Measurements from ENCODE around the gene MINDY4. TPM values are rescaled to one million over a fixed set of nuclear protein-coding genes. Genes with fewer than 3 reads are reported as not detected.

Gene MINDY4
- total RNA-seq, 4 donors from 2014 or later: 11.0 to 30.9 (median 18.9) TPM

DNA sequence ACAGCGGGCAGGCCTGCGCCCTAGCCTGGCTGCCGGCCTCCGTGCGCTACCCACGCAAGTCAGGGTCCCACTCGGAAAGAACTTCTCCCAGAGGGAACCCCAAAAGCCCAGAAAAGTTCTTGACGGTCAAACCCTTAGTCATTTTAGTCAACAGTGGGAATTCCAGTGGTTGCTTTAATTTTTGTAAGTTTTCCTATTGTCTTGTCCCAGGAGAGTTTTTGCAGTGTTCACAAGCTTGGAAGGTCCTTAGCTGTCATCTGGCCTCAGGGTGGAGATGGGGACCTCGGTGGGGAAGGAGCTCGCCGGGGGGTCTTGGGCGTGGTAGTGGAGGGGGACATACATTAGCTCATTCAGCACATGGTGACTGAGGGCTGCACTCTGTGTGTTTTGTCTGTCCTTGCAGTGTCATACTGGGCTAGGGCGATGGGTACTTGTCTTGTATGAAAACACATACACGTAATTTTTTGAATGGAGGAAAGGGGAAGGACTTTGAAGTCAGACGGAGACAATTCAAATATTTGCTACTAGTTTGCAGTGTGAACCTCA is 736 bp downstream of the MINDY4 start:
- TF ChIP-seq CTCF (IDR thresholded peaks at IDR 0.05): no peak
- DNase-seq (ENCODE audit: low spot score) (no peak), ATAC-seq (ENCODE audit: low FRiP score) (no peak)

GRCh38 chr7:30772984-30773383 is 1.8 kb downstream of the MINDY4 start:
- TF ChIP-seq CTCF (IDR thresholded peaks at IDR 0.05): no peak
- ATAC-seq (ENCODE audit: low FRiP score) (no peak), DNase-seq (ENCODE audit: low spot score) (no peak)

GRCh38 chr7:30775992-30776391 is 4.8 kb downstream of the MINDY4 start:
- no peak for TF ChIP-seq CTCF (IDR thresholded peaks at IDR 0.05)
- DNase-seq (ENCODE audit: low spot score): no peak
- no peak for ATAC-seq (ENCODE audit: low FRiP score)

- no peak for TF ChIP-seq CTCF (IDR thresholded peaks at IDR 0.05)
- ATAC-seq (ENCODE audit: low FRiP score) (no peak), DNase-seq (ENCODE audit: low spot score) (no peak)
Observed at GRCh38 chr7:30776971-30777370, 5.8 kb downstream of the MINDY4 start.

DNA sequence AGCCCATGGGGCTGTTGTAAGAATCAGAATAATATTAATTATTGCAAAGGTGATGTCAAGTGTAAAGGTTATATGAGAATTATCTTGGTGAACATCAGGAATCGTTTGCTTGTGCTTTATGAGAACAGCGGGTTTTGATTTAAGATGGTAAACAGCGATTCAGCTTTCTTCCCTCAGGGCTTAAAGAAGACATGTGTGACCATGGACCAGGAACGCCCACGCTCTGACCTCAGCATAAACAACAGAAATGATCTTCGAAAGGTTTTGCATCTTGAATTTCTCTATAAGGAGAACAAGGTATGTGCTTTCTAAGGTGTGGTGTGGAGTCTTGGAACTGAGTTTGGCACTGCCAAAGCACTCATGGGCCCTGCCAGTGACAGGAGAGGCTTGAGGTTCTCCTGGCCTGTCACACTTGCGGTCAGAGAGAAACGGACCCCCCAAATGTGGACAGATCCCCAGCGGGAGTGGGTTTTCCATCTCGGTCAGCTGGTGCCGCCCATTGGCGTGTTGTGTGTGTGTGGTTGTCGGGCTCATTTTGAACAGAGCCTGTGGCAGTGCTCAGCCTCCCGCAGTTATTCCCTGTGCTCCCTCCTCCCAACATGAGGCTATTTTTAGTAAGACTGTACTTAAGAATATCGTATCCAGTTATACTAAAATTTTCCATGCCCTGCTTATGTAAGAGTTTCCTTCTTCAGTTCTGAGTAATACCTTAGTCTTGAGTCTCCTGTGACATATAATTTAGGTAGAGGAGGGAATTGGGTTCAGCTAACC is 7.2 kb downstream of the MINDY4 start:
- ATAC-seq (ENCODE audit: low FRiP score): no peak
- TF ChIP-seq CTCF (IDR thresholded peaks at IDR 0.05): no peak
- no peak for DNase-seq (ENCODE audit: low spot score)

DNA sequence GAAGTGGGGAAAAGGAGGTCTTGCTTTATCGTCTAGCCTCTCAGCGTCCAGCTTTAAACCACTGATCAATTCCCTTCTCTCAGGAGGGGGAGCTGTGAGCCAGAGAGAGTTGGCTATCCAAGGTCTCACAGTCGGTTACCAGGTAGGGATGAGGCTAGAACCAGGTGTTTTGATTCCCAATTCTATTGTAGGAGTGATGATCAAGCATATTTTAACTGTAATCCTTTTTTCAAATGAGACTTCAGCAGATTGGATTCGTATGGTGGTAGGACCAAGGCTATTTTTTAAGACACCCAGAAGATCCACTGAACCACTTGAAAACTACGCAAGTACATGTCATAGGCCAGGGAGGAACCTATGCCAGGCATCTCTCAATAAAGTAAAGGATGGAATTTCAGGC is 8.4 kb downstream of the MINDY4 start:
- TF ChIP-seq CTCF (IDR thresholded peaks at IDR 0.05): no peak
- DNase-seq (ENCODE audit: low spot score) (no peak), ATAC-seq (ENCODE audit: low FRiP score) (no peak)

DNA sequence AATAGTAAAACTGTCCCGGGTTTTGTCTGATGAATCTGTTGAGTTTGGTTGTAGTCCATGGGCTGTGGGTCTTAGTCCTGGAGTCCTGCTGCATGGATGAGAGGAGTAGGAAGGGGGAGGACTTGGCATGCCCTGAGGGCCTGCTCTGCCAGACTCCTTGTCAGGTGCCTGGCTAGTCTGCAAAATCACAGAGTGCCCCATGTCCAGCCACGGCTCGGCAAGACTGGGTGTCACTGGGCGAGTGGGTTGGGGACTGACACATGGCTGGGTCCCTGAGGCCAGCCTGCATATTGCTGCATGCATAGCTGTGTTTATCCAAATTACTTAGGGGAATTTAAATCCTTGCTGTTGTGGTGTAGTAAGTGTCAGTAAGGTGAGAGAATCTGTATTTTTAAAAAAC is 9.7 kb downstream of the MINDY4 start:
- no peak for ATAC-seq (ENCODE audit: low FRiP score)
- no peak for TF ChIP-seq CTCF (IDR thresholded peaks at IDR 0.05)
- no peak for DNase-seq (ENCODE audit: low spot score)
